OCI-LY1 (cell line): ENCODE data around the gene SLITRK2.

ENCODE experiments used
- H2AFZ ChIP-seq: fragments of 200-600 bp; sonication (generic), shearing (Covaris generic); 2 replicates; pipeline ENCODE4 v1.6.0; 2014; ENCODE audit warnings: antibody characterized with exemption, mild to moderate bottlenecking, low read length
- H3F3A ChIP-seq: fragments of 200-600 bp; sonication (generic), shearing (Covaris generic); 2 replicates; pipeline ENCODE4 v1.6.0; 2014; ENCODE audit warnings: mild to moderate bottlenecking, antibody characterized with exemption, low read length, moderate library complexity; ENCODE audit not compliant: insufficient read depth
- H3K27ac ChIP-seq: fragments of 200-600 bp; sonication (generic); 2 replicates; pipeline ENCODE4 v1.5.1; 2014; ENCODE audit warnings: low read length, mixed run types, mild to moderate bottlenecking, low read depth; ENCODE audit not compliant: poor library complexity, severe bottlenecking
- H3K27me3 ChIP-seq: fragments of 200-600 bp; sonication (generic); 2 replicates; pipeline ENCODE4 v1.6.0; 2014; ENCODE audit warnings: antibody characterized with exemption, mild to moderate bottlenecking, low read length, moderate library complexity; ENCODE audit not compliant: insufficient read depth
- H3K36me3 ChIP-seq: fragments of 200-600 bp; sonication (generic); 2 replicates; pipeline ENCODE4 v1.6.1; 2014; ENCODE audit warnings: mild to moderate bottlenecking, antibody characterized with exemption, low read length, moderate library complexity, mixed read lengths; ENCODE audit not compliant: insufficient read depth
- H3K4me1 ChIP-seq: fragments of 200-600 bp; sonication (generic); 2 replicates; pipeline ENCODE4 v1.5.1; 2014; ENCODE audit warnings: mild to moderate bottlenecking, low read length, moderate library complexity; ENCODE audit not compliant: insufficient read depth, severe bottlenecking
- H3K4me2 ChIP-seq: fragments of 200-600 bp; sonication (generic), shearing (Covaris generic); 2 replicates; pipeline ENCODE4 v1.6.1; 2014; ENCODE audit warnings: low read length
- H3K4me3 ChIP-seq: fragments of 200-600 bp; sonication (generic); 2 replicates; pipeline ENCODE4 v1.5.1; 2014; ENCODE audit warnings: low read length, low read depth, mild to moderate bottlenecking, mixed read lengths; ENCODE audit not compliant: poor library complexity, severe bottlenecking
- H3K79me2 ChIP-seq: fragments of 200-600 bp; shearing (Covaris generic); 2 replicates; pipeline ENCODE4 v1.6.1; 2016; ENCODE audit warnings: mixed run types, low read length, mixed read lengths; ENCODE audit not compliant: insufficient read depth
- H3K9ac ChIP-seq: fragments of 200-600 bp; sonication (generic), shearing (Covaris generic); 2 replicates; pipeline ENCODE4 v1.6.1; 2014; ENCODE audit warnings: mild to moderate bottlenecking, low read length, mixed read lengths
- H3K9me2 ChIP-seq: fragments of 200-600 bp; sonication (generic), shearing (Covaris generic); 2 replicates; pipeline ENCODE4 v1.6.1; 2014; ENCODE audit warnings: low read depth, mild to moderate bottlenecking, low read length, mixed read lengths
- H3K9me3 ChIP-seq: fragments of 200-600 bp; shearing (Covaris generic); 2 replicates; pipeline ENCODE4 v1.6.1; 2014; ENCODE audit warnings: low read length, mixed read lengths
- H4K20me1 ChIP-seq: fragments of 200-600 bp; sonication (generic), shearing (Covaris generic); 2 replicates; pipeline ENCODE4 v1.6.0; 2016; ENCODE audit warnings: mild to moderate bottlenecking, low read length; ENCODE audit not compliant: insufficient read depth
- EZH2 ChIP-seq: fragments of 200-600 bp; sonication (generic), shearing (Covaris generic); IDR thresholded peaks from 2 replicates; pipeline ENCODE4 v1.8.0; 2017; ENCODE audit warnings: borderline replicate concordance, mixed run types, mild to moderate bottlenecking, antibody characterized with exemption, low read length, moderate library complexity, mixed read lengths
- TF ChIP-seq, protein P1 (sequence below): fragments of 200-600 bp; sonication (generic), shearing (Covaris generic); IDR thresholded peaks from 2 replicates; pipeline ENCODE4 v1.5.1; 2017; ENCODE audit warnings: mild to moderate bottlenecking, antibody characterized with exemption, low read length, moderate library complexity, mixed read lengths

Gene SLITRK2, protein sequence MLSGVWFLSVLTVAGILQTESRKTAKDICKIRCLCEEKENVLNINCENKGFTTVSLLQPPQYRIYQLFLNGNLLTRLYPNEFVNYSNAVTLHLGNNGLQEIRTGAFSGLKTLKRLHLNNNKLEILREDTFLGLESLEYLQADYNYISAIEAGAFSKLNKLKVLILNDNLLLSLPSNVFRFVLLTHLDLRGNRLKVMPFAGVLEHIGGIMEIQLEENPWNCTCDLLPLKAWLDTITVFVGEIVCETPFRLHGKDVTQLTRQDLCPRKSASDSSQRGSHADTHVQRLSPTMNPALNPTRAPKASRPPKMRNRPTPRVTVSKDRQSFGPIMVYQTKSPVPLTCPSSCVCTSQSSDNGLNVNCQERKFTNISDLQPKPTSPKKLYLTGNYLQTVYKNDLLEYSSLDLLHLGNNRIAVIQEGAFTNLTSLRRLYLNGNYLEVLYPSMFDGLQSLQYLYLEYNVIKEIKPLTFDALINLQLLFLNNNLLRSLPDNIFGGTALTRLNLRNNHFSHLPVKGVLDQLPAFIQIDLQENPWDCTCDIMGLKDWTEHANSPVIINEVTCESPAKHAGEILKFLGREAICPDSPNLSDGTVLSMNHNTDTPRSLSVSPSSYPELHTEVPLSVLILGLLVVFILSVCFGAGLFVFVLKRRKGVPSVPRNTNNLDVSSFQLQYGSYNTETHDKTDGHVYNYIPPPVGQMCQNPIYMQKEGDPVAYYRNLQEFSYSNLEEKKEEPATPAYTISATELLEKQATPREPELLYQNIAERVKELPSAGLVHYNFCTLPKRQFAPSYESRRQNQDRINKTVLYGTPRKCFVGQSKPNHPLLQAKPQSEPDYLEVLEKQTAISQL

DNA sequence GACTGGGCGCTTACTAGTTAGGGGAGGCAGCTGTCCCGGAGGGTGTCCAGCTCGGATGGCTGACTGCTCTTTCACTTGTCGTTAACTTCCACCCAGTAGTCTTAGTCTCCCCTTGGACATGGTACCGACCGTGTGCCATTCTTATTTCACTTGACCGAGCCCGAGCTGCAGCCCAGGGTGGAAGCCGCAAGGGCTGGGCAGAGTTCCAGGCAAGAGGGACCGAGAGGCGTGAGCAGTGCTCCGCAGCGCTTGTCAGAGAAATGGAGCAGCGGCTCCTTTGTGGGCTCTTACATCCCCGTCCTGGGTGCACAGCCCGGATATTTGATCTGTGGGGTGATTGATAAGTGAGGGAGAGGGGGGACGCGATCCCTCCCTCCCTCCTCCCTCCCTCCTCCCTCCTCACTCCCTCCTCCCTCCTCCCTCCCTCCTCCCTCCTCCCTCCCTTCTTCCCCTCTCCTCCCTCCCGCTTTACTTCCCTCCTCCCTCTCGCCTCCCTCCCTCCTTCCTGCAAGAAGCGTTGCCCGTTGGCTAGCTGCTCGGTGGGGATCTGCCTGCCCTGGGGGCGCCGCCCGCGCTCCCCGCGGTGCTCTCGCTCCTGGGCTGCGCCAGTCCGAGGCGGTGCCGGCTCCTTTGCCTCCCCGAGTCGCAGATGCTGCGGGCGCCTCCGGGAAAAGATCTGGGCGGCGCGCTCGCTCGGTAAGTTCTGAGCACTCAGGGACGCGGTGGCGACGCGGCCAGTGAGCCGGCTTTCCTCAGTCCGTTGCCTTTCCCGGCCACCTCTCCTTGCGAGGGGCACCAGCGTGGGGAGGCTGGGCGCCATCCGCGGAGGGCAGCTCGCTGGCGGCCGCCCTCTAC is at the start of gene SLITRK2:
Gene SLITRK2 (plus strand): TSS at position 499 of the 855 bp plus-strand sequence. CDS start 4,597 bp downstream, outside the sequence.
- Histone ChIP-seq H3K36me3 (no peaks in the 10 kb centered on the region), H3K27me3 (no peaks in the 10 kb centered on the region), H3K79me2 (no peaks in the 10 kb centered on the region), H3K9ac (no peak within 1 kb of the TSS), H4K20me1 (no peaks in the 10 kb centered on the region), H3K9me3 (no peaks in the 10 kb centered on the region), H3K4me1 (no peaks in the 10 kb centered on the region), H3F3A (no peaks in the 10 kb centered on the region), H2AFZ (no peak within 1 kb of the TSS), H3K9me2 (no peaks in the 10 kb centered on the region), H3K27ac (no peak within 1 kb of the TSS), H3K4me3 (no peak within 1 kb of the TSS), H3K4me2 (no peak within 1 kb of the TSS)
- TF ChIP-seq, protein P1, sequence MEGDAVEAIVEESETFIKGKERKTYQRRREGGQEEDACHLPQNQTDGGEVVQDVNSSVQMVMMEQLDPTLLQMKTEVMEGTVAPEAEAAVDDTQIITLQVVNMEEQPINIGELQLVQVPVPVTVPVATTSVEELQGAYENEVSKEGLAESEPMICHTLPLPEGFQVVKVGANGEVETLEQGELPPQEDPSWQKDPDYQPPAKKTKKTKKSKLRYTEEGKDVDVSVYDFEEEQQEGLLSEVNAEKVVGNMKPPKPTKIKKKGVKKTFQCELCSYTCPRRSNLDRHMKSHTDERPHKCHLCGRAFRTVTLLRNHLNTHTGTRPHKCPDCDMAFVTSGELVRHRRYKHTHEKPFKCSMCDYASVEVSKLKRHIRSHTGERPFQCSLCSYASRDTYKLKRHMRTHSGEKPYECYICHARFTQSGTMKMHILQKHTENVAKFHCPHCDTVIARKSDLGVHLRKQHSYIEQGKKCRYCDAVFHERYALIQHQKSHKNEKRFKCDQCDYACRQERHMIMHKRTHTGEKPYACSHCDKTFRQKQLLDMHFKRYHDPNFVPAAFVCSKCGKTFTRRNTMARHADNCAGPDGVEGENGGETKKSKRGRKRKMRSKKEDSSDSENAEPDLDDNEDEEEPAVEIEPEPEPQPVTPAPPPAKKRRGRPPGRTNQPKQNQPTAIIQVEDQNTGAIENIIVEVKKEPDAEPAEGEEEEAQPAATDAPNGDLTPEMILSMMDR: no peak
- TF ChIP-seq EZH2: no peak

DNA sequence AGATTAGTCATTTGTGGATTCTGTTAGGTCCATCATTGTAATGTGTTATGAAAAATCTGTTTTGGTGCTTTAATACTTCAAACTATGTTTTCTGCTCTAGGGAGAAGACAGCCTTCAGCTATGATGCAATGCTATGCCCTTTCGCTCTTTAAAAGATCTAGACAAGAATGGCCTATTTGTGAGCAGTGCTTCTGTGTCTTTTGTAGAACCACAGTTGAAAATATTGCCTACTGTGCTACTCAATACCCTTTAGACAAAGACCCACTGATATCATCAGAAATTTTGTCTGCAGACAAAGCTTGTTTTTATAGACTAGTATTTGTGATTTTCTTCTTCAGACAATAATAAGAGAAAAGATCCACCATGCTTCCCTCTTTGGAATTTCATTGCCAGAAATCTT is 44.6 kb upstream of the SLITRK2 start:
- H4K20me1 ChIP-seq: no peaks in the 10 kb centered on the region
- H3K9me3 ChIP-seq: no peaks in the 10 kb centered on the region
- H3K27me3 ChIP-seq: no peaks in the 10 kb centered on the region
- no peaks in the 10 kb centered on the region for H3K4me1 ChIP-seq
- H3K9ac ChIP-seq: no peak overlapping the region
- TF ChIP-seq, protein P1: no peak
- no peak for TF ChIP-seq EZH2
- no peak overlapping the region for H2AFZ ChIP-seq
- no peak overlapping the region for H3K27ac ChIP-seq
- H3K36me3 ChIP-seq: no peaks in the 10 kb centered on the region
- no peak overlapping the region for H3K4me3 ChIP-seq
- H3K9me2 ChIP-seq: no peaks in the 10 kb centered on the region
- H3F3A ChIP-seq: no peaks in the 10 kb centered on the region
- H3K4me2 ChIP-seq: no peak overlapping the region
- H3K79me2 ChIP-seq: no peaks in the 10 kb centered on the region

DNA sequence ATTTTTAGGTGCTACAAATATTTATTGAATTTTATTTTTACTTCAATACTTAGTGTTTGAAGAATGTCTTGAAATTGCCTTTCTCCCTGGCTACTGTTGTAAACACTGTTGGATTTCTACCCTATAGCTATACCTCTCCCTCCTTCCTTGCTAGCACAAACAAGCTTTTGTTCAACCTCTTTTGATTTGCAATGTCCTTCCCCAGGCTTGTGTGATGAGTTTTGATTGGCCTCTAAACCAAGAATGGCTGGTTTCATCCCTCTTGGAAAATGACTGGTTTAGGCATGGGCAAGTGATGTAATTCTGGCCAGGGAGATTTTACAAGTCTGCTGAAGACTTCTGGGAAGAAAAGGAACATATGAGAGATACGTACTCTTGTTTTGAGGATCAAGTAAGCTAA is 25.3 kb upstream of the SLITRK2 start:
- Histone ChIP-seq H3K36me3 (no peaks in the 10 kb centered on the region), H3K9me3 (no peaks in the 10 kb centered on the region), H3K4me3 (no peak overlapping the region), H3K9ac (no peak overlapping the region), H3F3A (no peaks in the 10 kb centered on the region), H3K9me2 (no peaks in the 10 kb centered on the region), H3K79me2 (no peaks in the 10 kb centered on the region), H3K27ac (no peak overlapping the region), H3K27me3 (no peaks in the 10 kb centered on the region), H4K20me1 (no peaks in the 10 kb centered on the region), H3K4me1 (no peaks in the 10 kb centered on the region), H2AFZ (no peak overlapping the region), H3K4me2 (no peak overlapping the region)
- no peak for TF ChIP-seq EZH2
- TF ChIP-seq, protein P1: no peak
